T-helper 1 cell (primary cell): ENCODE results near the gene ZNF213.
"Not testable (repeated sequence)": the region's sequence is repeated elsewhere in the genome, so short reads cannot be mapped to it uniquely, and the experiment has no call there.

Experiments used
- DNase-seq, 5 donors: peaks; one replicate each; pipeline ENCODE4 v3.0.0-alpha.2; 2012 to 2020

ZNF213 gene

DNA sequence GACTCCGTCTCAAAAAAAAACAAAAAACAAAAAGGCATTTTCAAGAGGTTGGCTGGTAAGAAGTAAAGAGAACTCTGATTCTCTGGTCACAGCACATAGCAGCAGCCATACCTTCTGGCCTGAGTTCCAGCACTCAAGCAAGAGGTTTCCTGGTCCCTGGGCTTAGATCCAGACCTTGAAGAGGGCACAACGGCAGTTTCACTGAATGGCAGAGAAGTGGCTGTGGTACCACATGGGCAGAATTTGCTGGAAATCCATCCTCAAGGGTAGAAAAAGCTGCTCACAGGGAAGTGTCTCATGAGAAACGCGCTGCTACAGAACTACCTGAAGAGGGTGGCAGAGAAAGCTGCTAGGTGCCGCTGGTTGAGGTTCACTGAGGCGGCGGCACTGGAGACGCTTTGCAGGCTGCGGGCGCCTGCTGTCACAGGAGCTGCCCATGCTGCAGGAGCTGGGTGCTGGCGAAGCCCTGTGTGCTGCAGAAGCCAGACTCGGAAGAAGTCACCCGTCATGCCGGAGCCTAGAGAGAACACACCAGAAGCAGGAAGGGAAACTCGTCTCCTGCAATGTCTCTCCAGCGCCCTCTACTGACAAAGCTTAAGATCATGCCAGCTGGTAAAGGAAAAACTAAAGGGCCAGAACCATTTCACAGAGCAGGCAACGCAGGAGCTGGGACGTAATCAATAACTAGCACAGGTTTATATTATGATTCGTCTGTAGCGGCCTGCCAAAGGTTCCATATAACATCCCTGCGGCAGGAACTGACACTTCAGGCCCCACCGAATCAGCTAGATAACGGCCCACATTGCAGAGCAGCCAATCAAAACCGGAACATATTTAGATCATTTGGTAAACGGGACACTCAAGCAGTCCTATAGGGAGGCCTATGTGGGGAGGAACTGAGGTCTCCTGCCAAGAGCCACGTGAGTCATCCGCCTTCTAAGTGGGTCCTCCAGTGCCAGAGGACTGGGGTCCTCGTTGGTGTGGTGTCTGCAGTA, 5.4 kb upstream of the ZNF213 start:
- DNase-seq: peak; percentile 56 to 91 (median 81)

GRCh38 chr16:3131755-3132377, 3.0 kb upstream of the ZNF213 start:
- DNase-seq: peak in 1 of 5 donors; percentile 55

DNA sequence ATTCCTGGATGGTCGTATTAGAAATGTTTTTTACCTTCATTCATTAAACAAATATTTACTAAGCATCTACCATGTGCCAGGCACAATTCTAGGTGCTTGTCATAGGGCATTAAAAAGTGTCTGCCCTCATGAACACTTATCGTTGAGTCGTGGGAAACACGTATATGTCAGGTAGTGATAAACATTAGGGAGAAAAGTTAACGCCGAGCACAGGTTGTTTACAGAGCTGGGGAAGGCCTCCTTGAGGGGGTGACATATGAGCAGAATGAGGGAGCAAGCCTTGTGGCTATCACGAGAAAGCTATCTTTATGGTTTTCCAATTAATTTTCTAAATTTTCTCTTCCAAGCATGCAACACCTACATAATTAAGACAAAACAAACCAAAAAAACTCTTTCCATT, 985 bp upstream of the ZNF213 start:
- DNase-seq: no peak

DNA sequence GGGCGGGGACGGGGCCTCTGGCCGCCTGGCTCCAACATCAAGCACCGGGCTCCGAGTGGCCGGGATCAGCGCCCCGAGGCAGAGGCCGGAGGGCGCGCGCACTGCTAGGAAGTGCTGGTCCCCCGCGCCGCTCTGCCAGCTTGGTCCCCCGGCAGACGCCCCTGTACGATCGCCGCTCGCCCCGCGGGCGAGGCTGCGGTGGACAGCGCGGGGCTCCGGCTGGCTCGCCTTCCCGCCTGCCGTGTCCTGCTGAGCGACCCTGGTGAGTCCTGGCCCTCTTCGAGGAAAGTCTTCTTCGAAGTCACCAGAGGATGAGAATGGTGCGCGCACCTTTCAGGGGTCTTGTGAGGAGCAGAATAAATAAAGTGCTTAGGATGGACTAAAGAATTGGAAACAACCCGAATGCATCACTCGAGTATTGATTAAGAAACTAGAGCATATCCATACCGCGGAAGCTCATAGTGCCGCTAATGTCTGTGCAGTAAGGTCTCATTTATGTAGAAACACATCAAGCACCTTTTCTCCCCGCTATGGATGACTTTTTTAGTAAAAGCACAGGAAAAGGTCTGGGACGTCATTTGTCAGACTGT, 392 bp downstream of the ZNF213 start:
- no peak for DNase-seq

DNA sequence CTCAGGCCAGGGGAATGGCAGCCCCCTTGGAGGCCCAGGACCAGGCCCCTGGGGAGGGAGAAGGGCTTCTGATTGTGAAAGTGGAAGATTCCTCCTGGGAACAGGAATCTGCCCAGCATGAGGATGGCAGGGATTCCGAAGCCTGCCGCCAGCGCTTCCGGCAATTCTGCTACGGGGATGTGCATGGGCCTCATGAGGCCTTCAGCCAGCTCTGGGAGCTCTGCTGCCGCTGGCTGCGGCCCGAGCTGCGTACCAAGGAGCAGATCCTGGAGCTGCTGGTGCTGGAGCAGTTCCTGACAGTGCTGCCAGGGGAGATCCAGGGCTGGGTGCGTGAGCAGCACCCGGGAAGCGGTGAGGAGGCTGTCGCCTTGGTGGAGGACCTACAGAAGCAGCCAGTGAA, 2.4 kb downstream of the ZNF213 start:
- DNase-seq: no peak

- no peak for DNase-seq
Observed at GRCh38 chr16:3138342-3138741, 3.5 kb downstream of the ZNF213 start.

GRCh38 chr16:3138823-3139426, 4.1 kb downstream of the ZNF213 start:
- no peak for DNase-seq

DNA sequence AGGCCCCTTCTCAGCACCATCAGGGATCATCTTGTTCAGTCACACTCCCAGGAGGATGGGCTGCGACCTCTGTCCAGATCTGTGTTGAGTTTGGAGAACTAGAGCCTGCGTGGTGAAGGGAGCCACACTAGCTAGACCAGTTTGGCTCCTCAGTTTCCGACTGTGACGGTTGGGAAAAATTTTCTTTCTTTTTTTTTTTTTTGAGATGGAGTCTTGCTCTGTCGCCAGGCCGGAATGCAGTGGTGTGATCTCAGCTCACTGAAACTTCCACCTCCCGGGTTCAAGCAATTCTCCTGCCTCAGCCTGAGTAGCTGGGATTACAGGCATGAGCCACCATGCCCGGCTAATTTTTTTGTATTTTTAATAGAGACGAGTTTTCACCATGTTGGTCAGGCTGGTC, 4.7 kb downstream of the ZNF213 start:
- not testable (repeated sequence) for DNase-seq

GRCh38 chr16:3140603-3141427, 6.0 kb downstream of the ZNF213 start:
- no peak for DNase-seq

DNA sequence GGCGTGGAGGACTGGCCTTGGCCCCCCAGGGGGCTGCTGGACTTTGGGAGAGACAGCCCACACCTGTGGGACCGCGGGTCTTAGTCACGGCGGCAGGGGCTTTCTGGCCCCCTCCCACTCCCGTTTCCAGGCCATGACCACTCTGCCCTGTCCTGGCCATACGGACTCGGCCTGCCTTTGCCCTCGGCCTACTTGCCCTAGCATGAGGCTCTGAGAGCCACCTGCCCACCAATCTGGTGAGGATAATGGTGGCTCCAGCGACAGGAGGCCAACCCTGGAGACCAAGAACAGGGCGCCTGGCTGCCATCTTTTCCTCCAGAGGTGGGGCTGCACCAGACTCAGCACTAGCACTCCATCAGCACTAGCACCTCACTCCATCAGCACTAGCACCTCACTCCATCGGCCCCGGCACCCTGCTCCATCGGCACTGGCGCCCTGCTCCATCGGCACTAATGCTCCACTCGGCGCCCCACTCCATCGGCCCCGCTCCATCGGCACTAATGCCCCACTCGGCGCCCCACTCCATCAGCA, 7.0 kb downstream of the ZNF213 start:
- DNase-seq: no peak

DNA sequence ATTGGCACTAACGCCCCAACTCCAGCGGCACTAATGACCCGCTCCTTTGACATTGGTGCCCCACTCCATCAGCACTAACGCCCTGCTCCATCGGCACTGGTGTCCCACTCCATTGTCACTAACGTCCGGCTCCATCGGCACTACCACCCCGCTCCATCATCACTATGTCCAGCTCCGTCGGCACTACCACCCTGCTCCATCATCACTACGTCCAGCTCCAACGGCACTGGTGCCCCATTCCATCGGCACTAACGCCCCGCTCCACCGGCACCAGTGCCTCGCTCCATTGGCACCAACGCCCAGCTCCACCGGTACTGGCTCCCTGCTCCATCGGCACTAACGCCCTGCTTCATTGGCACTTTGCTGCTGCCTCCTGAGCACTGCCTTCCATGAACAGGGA, 7.5 kb downstream of the ZNF213 start:
- DNase-seq: no peak

GRCh38 chr16:3142770-3143169, 7.9 kb downstream of the ZNF213 start:
- no peak for DNase-seq

GRCh38 chr16:3143189-3143588, 8.4 kb downstream of the ZNF213 start:
- DNase-seq: no peak

- DNase-seq: no peak
Observed at GRCh38 chr16:3143598-3144320, 8.9 kb downstream of the ZNF213 start.

DNA sequence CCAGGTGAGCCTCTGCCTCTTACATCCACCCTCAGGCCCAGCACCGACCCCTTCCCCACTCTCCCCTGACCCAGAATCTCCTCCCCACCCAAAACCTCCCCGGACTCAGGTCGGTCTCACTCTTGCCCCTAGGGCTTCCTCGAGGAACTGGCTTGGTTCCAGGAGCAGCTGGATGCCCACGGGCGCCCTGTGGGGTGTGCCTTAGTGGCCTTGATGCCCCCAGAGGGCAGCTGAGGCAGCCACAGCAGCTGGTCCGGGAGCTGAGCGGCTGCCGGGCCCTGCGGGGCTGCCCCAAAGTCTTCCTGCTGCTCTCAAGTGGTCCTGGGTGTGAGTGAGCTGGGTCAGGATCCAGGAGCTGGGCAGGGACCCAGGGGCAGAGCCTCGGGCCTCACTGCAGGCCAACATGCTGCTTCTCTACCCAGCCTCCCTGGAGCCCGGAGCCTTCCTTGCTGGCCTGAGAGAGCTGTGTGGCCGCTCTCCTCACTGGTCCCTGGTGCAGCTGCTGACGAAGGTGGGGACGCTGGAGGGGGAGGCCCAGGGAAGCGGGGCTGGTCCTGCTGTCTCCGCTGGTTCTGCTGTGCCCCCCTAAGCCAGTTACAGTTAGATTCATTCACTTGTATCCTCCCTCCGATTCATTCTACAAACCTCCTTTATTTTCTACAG, 9.6 kb downstream of the ZNF213 start:
- DNase-seq: no peak

DNA sequence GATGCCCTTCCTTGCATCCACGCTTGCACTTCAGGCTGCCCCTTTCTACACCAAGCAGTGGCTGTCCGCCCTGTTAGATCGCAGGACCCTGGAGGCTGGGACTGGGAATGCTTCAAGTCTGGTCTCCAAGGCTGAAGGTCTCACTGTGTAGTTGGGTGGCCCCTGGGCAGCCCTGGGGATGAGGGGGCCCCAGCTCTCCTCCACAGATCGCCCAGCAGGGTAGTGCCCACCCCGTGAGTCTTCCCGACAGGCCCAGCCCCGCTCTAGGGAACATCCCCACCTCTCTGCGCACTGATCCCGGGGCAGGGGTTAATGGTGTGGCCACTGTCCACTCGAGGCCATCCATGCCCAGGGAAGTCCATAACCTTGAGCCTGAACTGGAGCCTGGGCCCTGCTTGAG, 10.3 kb downstream of the ZNF213 start:
- no peak for DNase-seq

GRCh38 chr16:3145660-3146059, 10.8 kb downstream of the ZNF213 start:
- no peak for DNase-seq

DNA sequence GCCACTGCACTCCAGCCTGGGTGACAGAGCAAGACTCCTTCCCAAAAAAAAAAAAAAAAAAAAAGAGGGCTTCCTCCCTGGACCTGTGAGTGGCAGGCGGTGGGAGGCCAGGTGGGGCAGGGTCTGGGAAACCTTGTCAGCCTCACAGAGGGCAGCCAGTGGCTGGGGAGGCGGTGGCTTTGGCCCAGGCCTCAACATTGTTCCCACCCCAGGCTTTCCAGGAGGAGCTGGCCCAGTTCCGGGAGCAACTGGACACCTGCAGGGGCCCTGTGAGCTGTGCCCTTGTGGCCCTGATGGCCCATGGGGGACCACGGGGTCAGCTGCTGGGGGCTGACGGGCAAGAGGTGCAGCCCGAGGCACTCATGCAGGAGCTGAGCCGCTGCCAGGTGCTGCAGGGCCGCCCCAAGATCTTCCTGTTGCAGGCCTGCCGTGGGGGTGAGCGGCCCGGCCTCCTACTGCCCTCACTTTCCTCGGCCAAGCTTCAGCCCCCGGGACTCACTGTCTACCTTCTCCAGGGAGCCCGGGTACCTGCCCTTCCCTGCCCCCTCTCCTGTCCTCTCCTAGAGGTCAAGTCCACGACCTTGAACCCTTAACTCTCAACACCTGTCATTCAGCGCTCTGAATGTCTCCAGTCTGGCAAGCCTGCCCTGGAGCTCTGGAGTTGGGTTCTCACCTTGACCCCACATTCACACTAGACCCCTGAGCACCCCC, 12.4 kb downstream of the ZNF213 start:
- DNase-seq: no peak

DNA sequence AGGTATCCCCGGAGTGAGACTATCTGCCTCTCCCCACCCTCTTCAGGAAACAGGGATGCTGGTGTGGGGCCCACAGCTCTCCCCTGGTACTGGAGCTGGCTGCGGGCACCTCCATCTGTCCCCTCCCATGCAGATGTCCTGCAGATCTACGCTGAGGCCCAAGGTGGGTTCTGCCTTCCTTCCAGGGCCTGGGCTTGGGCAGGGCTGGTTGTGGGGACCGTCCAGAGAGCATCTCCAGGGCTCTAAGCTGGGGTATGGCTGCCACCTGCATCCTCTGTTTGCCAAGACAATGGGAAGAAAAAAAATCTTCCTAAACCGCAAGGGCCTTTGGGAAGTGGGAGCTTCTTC, 12.9 kb downstream of the ZNF213 start:
- no peak for DNase-seq
